DMS153 treated with DMSO at 0.1 percent for 48 hours (cell line): ENCODE data around the gene GSTP1.
"Not testable (repeated sequence)": the region's sequence is repeated elsewhere in the genome, so short reads cannot be mapped to it uniquely, and the experiment has no call there.

ENCODE experiments used
- DNase-seq: peaks from one replicate; lab custom pipeline; 2025; ENCODE audit not compliant: unreplicated experiment; lab: John Stamatoyannopoulos, UW

Gene GSTP1

GRCh38 chr11:67562963-67563704 lies 20.5 kb upstream of the GSTP1 start:
- no peak for DNase-seq

GRCh38 chr11:67563705-67564114 lies 19.9 kb upstream of the GSTP1 start:
- not testable (repeated sequence) for DNase-seq

- DNase-seq, result no peak
These were observed 19.4 kb upstream of the GSTP1 start for GRCh38 chr11:67564230-67564629.

- DNase-seq, result no peak
These were observed 12.2 kb upstream of the GSTP1 start for GRCh38 chr11:67571443-67571842.

GRCh38 chr11:67572305-67572704 lies 11.3 kb upstream of the GSTP1 start:
- DNase-seq, result no peak

GRCh38 chr11:67572747-67573419 lies 10.7 kb upstream of the GSTP1 start:
- DNase-seq, result peak; percentile 68

GRCh38 chr11:67574938-67575337 lies 8.7 kb upstream of the GSTP1 start:
- no peak for DNase-seq

GRCh38 chr11:67576735-67577475 lies 6.7 kb upstream of the GSTP1 start:
- no peak for DNase-seq

GRCh38 chr11:67577951-67578350 lies 5.7 kb upstream of the GSTP1 start:
- no peak for DNase-seq

- DNase-seq, result peak; percentile 15
These were observed 2.1 kb upstream of the GSTP1 start for GRCh38 chr11:67581469-67581868.

GRCh38 chr11:67582011-67582410 lies 1.6 kb upstream of the GSTP1 start:
- DNase-seq, result peak; percentile 27

GRCh38 chr11:67584205-67584880 lies 731 bp downstream of the GSTP1 start:
- peak; percentile 18 for DNase-seq

- no peak for DNase-seq
These were observed 1.6 kb downstream of the GSTP1 start for GRCh38 chr11:67584881-67585873.

GRCh38 chr11:67585911-67586310 lies 2.3 kb downstream of the GSTP1 start:
- DNase-seq, result no peak

GRCh38 chr11:67586568-67587250 lies 3.1 kb downstream of the GSTP1 start:
- no peak for DNase-seq

GRCh38 chr11:67588136-67588503 lies 4.5 kb downstream of the GSTP1 start:
- no peak for DNase-seq

- not testable (repeated sequence) for DNase-seq
These were observed 5.3 kb downstream of the GSTP1 start for GRCh38 chr11:67588899-67589415.

- DNase-seq, result no peak
These were observed 9.4 kb downstream of the GSTP1 start for GRCh38 chr11:67592880-67593564.

- DNase-seq, result no peak
These were observed 9.9 kb downstream of the GSTP1 start for GRCh38 chr11:67593565-67593905.
